HepG2 (cell line): ENCODE data around the gene CARMIL3. TPM values are rescaled to one million over a fixed set of nuclear protein-coding genes. Genes with fewer than 3 reads are reported as not detected.
A peak's percentile ranks its signal among the peaks of the same experiment; 100 is the strongest.

Experiments
- ATF7-NPFF ChIP-seq: sonication (generic); formaldehyde crosslinking; IDR thresholded peaks from 2 replicates; pipeline ENCODE4 v1.8.1; 2023; ENCODE audit warnings: mild to moderate bottlenecking, low read depth, missing genetic modification reagents, moderate library complexity
- BORCS8-MEF2B ChIP-seq: sonication (generic); formaldehyde crosslinking; IDR thresholded peaks from 2 replicates; pipeline ENCODE4 v1.8.0; 2022; ENCODE audit warnings: mild to moderate bottlenecking, missing genetic modification reagents
- CBX2 ChIP-seq, 2 experiments: fragments of 200-600 bp in 1 of 2; sonication (generic); formaldehyde crosslinking in 1 of 2; IDR thresholded peaks; 2 replicates each; pipeline versions ENCODE4 v1.7.0 to v1.8.1; 2018 to 2022; ENCODE audit warnings: low read depth in 2 of 2, low read length in 1 of 2, mild to moderate bottlenecking in 1 of 2, missing genetic modification reagents in 1 of 2
- CHCHD3 ChIP-seq: sonication (generic); formaldehyde crosslinking; IDR thresholded peaks from 2 replicates; pipeline ENCODE4 v1.8.0; 2022; ENCODE audit warnings: mild to moderate bottlenecking, missing genetic modification reagents, moderate library complexity
- CSRNP1 ChIP-seq: sonication (generic); formaldehyde crosslinking; IDR thresholded peaks from 2 replicates; pipeline ENCODE4 v1.8.1; 2023; ENCODE audit warnings: mild to moderate bottlenecking, missing genetic modification reagents
- FOXC1 ChIP-seq: sonication (generic); formaldehyde crosslinking; IDR thresholded peaks from 2 replicates; pipeline ENCODE4 v1.8.0; 2022; ENCODE audit warnings: mild to moderate bottlenecking, missing genetic modification reagents, borderline replicate concordance
- HIVEP1 ChIP-seq: sonication (generic); formaldehyde crosslinking; IDR thresholded peaks from 2 replicates; pipeline ENCODE4 v1.4.0; 2020; ENCODE audit warnings: mild to moderate bottlenecking, missing genetic modification reagents
- HNF1A ChIP-seq, 2 experiments: sonication (generic) in 1 of 2; formaldehyde crosslinking in 1 of 2; IDR thresholded peaks; 2 replicates each; pipeline versions ENCODE4 v1.4.0 to v1.6.1; 2016 to 2020; ENCODE audit warnings: borderline replicate concordance in 1 of 2, low read depth in 1 of 2, mild to moderate bottlenecking in 1 of 2, missing genetic modification reagents in 1 of 2
- NR1H2 ChIP-seq: sonication (generic); formaldehyde crosslinking; IDR thresholded peaks from 2 replicates; pipeline ENCODE4 v1.8.1; 2022; ENCODE audit warnings: low read depth, missing genetic modification reagents, borderline replicate concordance
- SRSF1 ChIP-seq: fragments of 200-400 bp; formaldehyde crosslinking; optimal IDR thresholded peaks from 2 replicates; pipeline ENCODE3; 2017; ENCODE audit warnings: mild to moderate bottlenecking, low read depth, low read length, moderate library complexity
- ZBED4 ChIP-seq: sonication (generic); formaldehyde crosslinking; IDR thresholded peaks from 2 replicates; pipeline ENCODE4 v1.4.0; 2020; ENCODE audit warnings: missing genetic modification reagents, borderline replicate concordance
- ZBTB8A ChIP-seq: sonication (generic); formaldehyde crosslinking; IDR thresholded peaks from 2 replicates; pipeline ENCODE4 v1.4.0; 2020; ENCODE audit warnings: mild to moderate bottlenecking, low read depth, missing genetic modification reagents, borderline replicate concordance
- ZNF282 ChIP-seq: fragments of 450-650 bp; IDR thresholded peaks from 2 replicates; pipeline ENCODE4 v1.6.1; 2018; ENCODE audit not compliant: partially characterized antibody
- ZNF570 ChIP-seq: sonication (generic); formaldehyde crosslinking; IDR thresholded peaks from 2 replicates; pipeline ENCODE4 v1.4.0; 2020; ENCODE audit warnings: mild to moderate bottlenecking, missing genetic modification reagents, borderline replicate concordance
- ZNF850 ChIP-seq: sonication (generic); formaldehyde crosslinking; conservative IDR thresholded peaks from 2 replicates; pipeline ENCODE4 v1.9.0; 2021; ENCODE audit warnings: mild to moderate bottlenecking, missing genetic modification reagents
- polyA plus RNA-seq, 8 experiments: library from polyadenylated mRNA; depleted of rRNA in 3 of 8; stranded (reverse) in 7 of 8; unstranded in 1 of 8; fragments of >200 nt; fragmentation: Illumina TruSeq in 4 of 8; extraction: Trizol in 4 of 8; gene quantifications; 2 replicates each; pipeline versions ENCODE4 v1.2.1 to v1.2.3, GENCODE V29; 2011 to 2016; ENCODE audit warnings: low read depth in 4 of 8, missing spikeins in 1 of 8, mixed read lengths in 1 of 8; ENCODE audit not compliant: insufficient read depth in 1 of 8
- total RNA-seq, 5 experiments: library from RNA; depleted of rRNA; stranded (reverse); fragments of >200 nt; fragmentation: Illumina TruSeq; extraction: Trizol; gene quantifications; 2 replicates each; pipeline ENCODE4 v1.2.3, GENCODE V29; 2016; ENCODE audit warnings: low read depth in 1 of 5
- TF ChIP-seq, protein P1 (sequence below): IDR thresholded peaks from 2 replicates; pipeline ENCODE4 v1.6.1; 2016

CARMIL3 gene
- total and polyA plus RNA-seq, 2 of the 13 experiments (the other 11 are each of a cell fraction or from before 2014, with no cell fraction given), result 0.27 to 0.55 TPM

- TF ChIP-seq BORCS8-MEF2B (peak; percentile 99), SRSF1 (peak; percentile 60), CHCHD3 (peak; percentile 33; the same call in 1 of the 2 replicates), NR1H2 (CRISPR knock-in tag) (0 out of 2 replicates have a peak, but pooled peaks have one; percentile 10), ZNF282 (no peak), ZNF850 (no peak), ATF7-NPFF (no peak; the same call in none of the 2 replicates), ZBTB8A (no peak), HIVEP1 (CRISPR knock-in tag) (peak; percentile 98), CBX2 (IDR thresholded peaks at IDR 0.05; ENCODE audit: low read depth, low read length) (no peak; the same call in 1 of the 2 replicates), CBX2 (CRISPR knock-in tag; IDR thresholded peaks at IDR 0.05; ENCODE audit: low read depth) (no peak), HNF1A (IDR thresholded peaks at IDR 0.05; ENCODE audit: low read depth) (peak; percentile 56; the same call in 1 of the 2 replicates), HNF1A (CRISPR knock-in tag; IDR thresholded peaks at IDR 0.05; ENCODE audit: borderline replicate concordance) (peak; percentile 92), ZNF570 (CRISPR knock-in tag) (no peak), FOXC1 (peak; percentile 85; the same call in 1 of the 2 replicates), CSRNP1 (peak; percentile 99), ZBED4 (peak; percentile 27; the same call in 1 of the 2 replicates)
- TF ChIP-seq, protein P1, sequence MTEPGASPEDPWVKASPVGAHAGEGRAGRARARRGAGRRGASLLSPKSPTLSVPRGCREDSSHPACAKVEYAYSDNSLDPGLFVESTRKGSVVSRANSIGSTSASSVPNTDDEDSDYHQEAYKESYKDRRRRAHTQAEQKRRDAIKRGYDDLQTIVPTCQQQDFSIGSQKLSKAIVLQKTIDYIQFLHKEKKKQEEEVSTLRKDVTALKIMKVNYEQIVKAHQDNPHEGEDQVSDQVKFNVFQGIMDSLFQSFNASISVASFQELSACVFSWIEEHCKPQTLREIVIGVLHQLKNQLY (CRISPR knock-in tag), result peak; percentile 54; the same call in 1 of the 2 replicates
Measured at GRCh38 chr14:24114532-24115421, 63.0 kb downstream of the CARMIL3 start, which contains the start of the genes DCAF11 and NRL (continued).
